Tibial nerve (tissue), 3 donors: ENCODE results near the gene IL16.

ENCODE experiments used
- CTCF ChIP-seq, 5 experiments: fragments of 200-600 bp in 3 of 5; fragments of 450-650 bp in 2 of 5; sonication (generic) in 3 of 5; IDR thresholded peaks; one replicate each; pipeline ENCODE4 v1.5.1; 2016 to 2019; ENCODE audit warnings: antibody characterized with exemption in 5 of 5, mild to moderate bottlenecking in 3 of 5, moderate library complexity in 2 of 5
- POLR2A ChIP-seq, 2 donors: fragments of 450-650 bp; IDR thresholded peaks; one replicate each; pipeline ENCODE4 v1.6.1; 2017; ENCODE audit warnings: antibody characterized with exemption in 2 of 2, mild to moderate bottlenecking in 2 of 2, moderate library complexity in 2 of 2

- TF ChIP-seq CTCF (IDR thresholded peaks at IDR 0.05) = no peak
- no peak for TF ChIP-seq POLR2A (IDR thresholded peaks at IDR 0.05)
Observed at GRCh38 chr15:81335631-81336030, 139.0 kb downstream of the IL16 start.
